GM19328 (cell line): ENCODE measurements around the gene YWHAG.
"Not testable (repeated sequence)": the region's sequence is repeated elsewhere in the genome, so short reads cannot be mapped to it uniquely, and the experiment has no call there.

Source experiments
- ATAC-seq: cut with Tn5 transposase; IDR thresholded peaks from one replicate; pipeline ENCODE4 v1.9.1; 2021; ENCODE audit warnings: mild to moderate bottlenecking, moderate library complexity; ENCODE audit not compliant: unreplicated experiment

The YWHAG gene

GRCh38 chr7:76358481-76359110 lies at the start of gene YWHAG:
YWHAG (minus strand) TSS chr7:76358991; CDS start chr7:76358808, 183 bp downstream.
- ATAC-seq = peak; percentile 61

- ATAC-seq = no peak
Measured at GRCh38 chr7:76408121-76408560, 49.4 kb upstream of the YWHAG start.

GRCh38 chr7:76407718-76408117 lies 48.9 kb upstream of the YWHAG start:
- ATAC-seq = no peak

GRCh38 chr7:76405738-76406137 lies 46.9 kb upstream of the YWHAG start:
- ATAC-seq = no peak

GRCh38 chr7:76403780-76404494 lies 45.1 kb upstream of the YWHAG start:
- ATAC-seq = no peak

- not testable (repeated sequence) for ATAC-seq
Measured at GRCh38 chr7:76403097-76403496, 44.3 kb upstream of the YWHAG start.

GRCh38 chr7:76400248-76400647 lies 41.5 kb upstream of the YWHAG start:
- ATAC-seq = no peak

- ATAC-seq = no peak
Measured at GRCh38 chr7:76397409-76398183, 38.8 kb upstream of the YWHAG start.

GRCh38 chr7:76396864-76397263 lies 38.1 kb upstream of the YWHAG start:
- no peak for ATAC-seq

GRCh38 chr7:76395965-76396726 lies 37.4 kb upstream of the YWHAG start:
- ATAC-seq = no peak

- ATAC-seq = not testable (repeated sequence)
Measured at GRCh38 chr7:76395605-76395964, 36.8 kb upstream of the YWHAG start.

GRCh38 chr7:76394957-76395356 lies 36.2 kb upstream of the YWHAG start:
- no peak for ATAC-seq

- peak; percentile 81 for ATAC-seq
Measured at GRCh38 chr7:76393116-76394031, 34.6 kb upstream of the YWHAG start.

- ATAC-seq = no peak
Measured at GRCh38 chr7:76392531-76393115, 33.8 kb upstream of the YWHAG start.

GRCh38 chr7:76390092-76390491 lies 31.3 kb upstream of the YWHAG start:
- ATAC-seq = no peak

- not testable (repeated sequence) for ATAC-seq
Measured at GRCh38 chr7:76387789-76388188, 29.0 kb upstream of the YWHAG start.

GRCh38 chr7:76386691-76387260 lies 28.0 kb upstream of the YWHAG start:
- no peak for ATAC-seq

GRCh38 chr7:76383089-76383944 lies 24.5 kb upstream of the YWHAG start:
- ATAC-seq = no peak
